ENCODE data around the gene CYP4F3. TPM values are rescaled to one million over a fixed set of nuclear protein-coding genes. Genes with fewer than 3 reads are reported as not detected.
"Not testable (repeated sequence)": the region's sequence is repeated elsewhere in the genome, so short reads cannot be mapped to it uniquely, and the experiment has no call there.

CYP4F3 gene
- not detected for total RNA-seq

- H3K36me3 Mint-ChIP-seq = no peaks in the 10 kb centered on the region
- intact Hi-C loops (cut with micrococcal nuclease) = no loop called here
Observed at GRCh38 chr19:15640294-15640903, at the start of gene CYP4F3. Gene CYP4F3, plus strand, starts transcription at chr19:15640897. Its CDS starts 519 bp downstream, at chr19:15641416.

GRCh38 chr19:15591796-15592195, 48.9 kb upstream of the CYP4F3 start:
- H3K27ac Mint-ChIP-seq = no peak overlapping the region
- intact Hi-C loops (cut with micrococcal nuclease) = no loop called here
- peaks cover 5% of the 10 kb centered on the region for H3K9me3 Mint-ChIP-seq
- ChIA-PET POLR2A (no interaction called here), CTCF (no interaction called here)
- peaks cover 28% of the 10 kb centered on the region for H3K27me3 Mint-ChIP-seq
- H3K4me1 Mint-ChIP-seq (ENCODE audit: low read depth) = no peaks in the 10 kb centered on the region
- peaks cover 3% of the 10 kb centered on the region for H3K36me3 Mint-ChIP-seq
- H3K4me3 Mint-ChIP-seq = no peak overlapping the region
- DNase-seq = no peak

More at GRCh38 chr19:15640294-15640903, at the start of gene CYP4F3:
- Mint-ChIP-seq H3K4me1 (ENCODE audit: low read depth) (no peaks in the 10 kb centered on the region), H3K27ac (no peak within 1 kb of the TSS), H3K9me3 (no peaks in the 10 kb centered on the region), H3K4me3 (no peak within 1 kb of the TSS), H3K27me3 (peaks cover 7% of the 10 kb centered on the region)
- POLR2A ChIA-PET = no interaction called here
- DNase-seq = no peak
- CTCF ChIA-PET = no interaction called here

- H3K4me1 Mint-ChIP-seq (ENCODE audit: low read depth); H3K4me3 Mint-ChIP-seq; H3K27ac Mint-ChIP-seq; H3K36me3 Mint-ChIP-seq; intact Hi-C loops (cut with micrococcal nuclease); POLR2A ChIA-PET; DNase-seq; CTCF ChIA-PET: not testable (repeated sequence)
- H3K27me3 Mint-ChIP-seq = peaks cover 32% of the 10 kb centered on the region
- peaks cover 10% of the 10 kb centered on the region for H3K9me3 Mint-ChIP-seq
Observed at GRCh38 chr19:15592506-15592905, 48.2 kb upstream of the CYP4F3 start.

- peaks cover 32% of the 10 kb centered on the region for H3K27me3 Mint-ChIP-seq
- intact Hi-C loops (cut with micrococcal nuclease); H3K4me3 Mint-ChIP-seq; H3K27ac Mint-ChIP-seq; POLR2A ChIA-PET; H3K4me1 Mint-ChIP-seq (ENCODE audit: low read depth); DNase-seq; H3K36me3 Mint-ChIP-seq; CTCF ChIA-PET: not testable (repeated sequence)
- peaks cover 10% of the 10 kb centered on the region for H3K9me3 Mint-ChIP-seq
Observed at GRCh38 chr19:15593766-15594165, 46.9 kb upstream of the CYP4F3 start.

- Mint-ChIP-seq H3K27ac (no peak overlapping the region), H3K9me3 (peaks cover 10% of the 10 kb centered on the region), H3K36me3 (peaks cover 3% of the 10 kb centered on the region), H3K4me3 (no peak overlapping the region), H3K27me3 (peaks cover 32% of the 10 kb centered on the region), H3K4me1 (ENCODE audit: low read depth) (no peaks in the 10 kb centered on the region)
- ChIA-PET CTCF (no interaction called here), POLR2A (no interaction called here)
- intact Hi-C loops (cut with micrococcal nuclease) = no loop called here
- DNase-seq = no peak
Observed at GRCh38 chr19:15595069-15595468, 45.6 kb upstream of the CYP4F3 start.

- DNase-seq; H3K4me3 Mint-ChIP-seq; H3K27ac Mint-ChIP-seq; H3K4me1 Mint-ChIP-seq (ENCODE audit: low read depth); CTCF ChIA-PET; intact Hi-C loops (cut with micrococcal nuclease); H3K36me3 Mint-ChIP-seq; H3K27me3 Mint-ChIP-seq; POLR2A ChIA-PET; H3K9me3 Mint-ChIP-seq: not testable (repeated sequence)
Observed at GRCh38 chr19:15607978-15608925, 32.4 kb upstream of the CYP4F3 start.

GRCh38 chr19:15609261-15609660, 31.4 kb upstream of the CYP4F3 start:
- DNase-seq = no peak
- Mint-ChIP-seq H3K9me3 (no peaks in the 10 kb centered on the region), H3K4me3 (no peak overlapping the region), H3K27me3 (peaks cover 5% of the 10 kb centered on the region), H3K27ac (no peak overlapping the region), H3K4me1 (ENCODE audit: low read depth) (no peaks in the 10 kb centered on the region), H3K36me3 (no peaks in the 10 kb centered on the region)
- ChIA-PET CTCF (no interaction called here), POLR2A (no interaction called here)
- intact Hi-C loops (cut with micrococcal nuclease) = no loop called here

- Mint-ChIP-seq H3K27me3 (peaks cover 11% of the 10 kb centered on the region), H3K36me3 (no peaks in the 10 kb centered on the region), H3K4me1 (ENCODE audit: low read depth) (peaks cover 3% of the 10 kb centered on the region), H3K9me3 (peaks cover 7% of the 10 kb centered on the region), H3K27ac (no peak overlapping the region), H3K4me3 (no peak overlapping the region)
- ChIA-PET POLR2A (no interaction called here), CTCF (no interaction called here)
- DNase-seq = no peak
- intact Hi-C loops (cut with micrococcal nuclease) = no loop called here
Observed at GRCh38 chr19:15612342-15612741, 28.4 kb upstream of the CYP4F3 start.

GRCh38 chr19:15613338-15613737, 27.4 kb upstream of the CYP4F3 start:
- intact Hi-C loops (cut with micrococcal nuclease) = no loop called here
- no peak overlapping the region for H3K4me3 Mint-ChIP-seq
- POLR2A ChIA-PET = no interaction called here
- CTCF ChIA-PET = no interaction called here
- H3K27me3 Mint-ChIP-seq = peaks cover 9% of the 10 kb centered on the region
- no peaks in the 10 kb centered on the region for H3K36me3 Mint-ChIP-seq
- H3K27ac Mint-ChIP-seq = no peak overlapping the region
- DNase-seq = no peak
- H3K4me1 Mint-ChIP-seq (ENCODE audit: low read depth) = peaks cover 3% of the 10 kb centered on the region
- H3K9me3 Mint-ChIP-seq = peaks cover 7% of the 10 kb centered on the region

GRCh38 chr19:15614507-15615379, 26.0 kb upstream of the CYP4F3 start, which contains the start of gene CYP4F8:
Gene CYP4F8, plus strand, starts transcription at chr19:15615218. Its CDS starts 399 bp downstream, at chr19:15615617.
- CTCF ChIA-PET = no interaction called here
- no peak within 1 kb of the TSS for H3K27ac Mint-ChIP-seq

GRCh38 chr19:15615526-15615925, 25.2 kb upstream of the CYP4F3 start:
- Mint-ChIP-seq H3K9me3 (peaks cover 7% of the 10 kb centered on the region), H3K36me3 (no peaks in the 10 kb centered on the region), H3K4me1 (ENCODE audit: low read depth) (peaks cover 3% of the 10 kb centered on the region), H3K27ac (no peak overlapping the region), H3K27me3 (peaks cover 12% of the 10 kb centered on the region), H3K4me3 (no peak overlapping the region)
- CTCF ChIA-PET = no interaction called here
- intact Hi-C loops (cut with micrococcal nuclease) = no loop called here
- DNase-seq = no peak
- POLR2A ChIA-PET = no interaction called here

More at GRCh38 chr19:15614507-15615379, 26.0 kb upstream of the CYP4F3 start, which contains the start of gene CYP4F8:
- H3K9me3 Mint-ChIP-seq = peaks cover 7% of the 10 kb centered on the region
- intact Hi-C loops (cut with micrococcal nuclease) = no loop called here
- POLR2A ChIA-PET = no interaction called here
- H3K36me3 Mint-ChIP-seq = no peaks in the 10 kb centered on the region
- no peak for DNase-seq
- H3K4me3 Mint-ChIP-seq = no peak within 1 kb of the TSS
- H3K27me3 Mint-ChIP-seq = peaks cover 10% of the 10 kb centered on the region
- H3K4me1 Mint-ChIP-seq (ENCODE audit: low read depth) = peaks cover 3% of the 10 kb centered on the region

- POLR2A ChIA-PET = no interaction called here
- intact Hi-C loops (cut with micrococcal nuclease) = no loop called here
- peaks cover 3% of the 10 kb centered on the region for H3K4me1 Mint-ChIP-seq (ENCODE audit: low read depth)
- peaks cover 12% of the 10 kb centered on the region for H3K27me3 Mint-ChIP-seq
- no peaks in the 10 kb centered on the region for H3K36me3 Mint-ChIP-seq
- peaks cover 7% of the 10 kb centered on the region for H3K9me3 Mint-ChIP-seq
- no peak overlapping the region for H3K4me3 Mint-ChIP-seq
- CTCF ChIA-PET = no interaction called here
- H3K27ac Mint-ChIP-seq = no peak overlapping the region
- peak; percentile 10 for DNase-seq
Observed at GRCh38 chr19:15616183-15616582, 24.5 kb upstream of the CYP4F3 start.

All from activated CD4-positive, alpha-beta memory T cell treated with anti-CD3 and anti-CD28 coated beads for 36 hours (primary cell).